Fibroblast of lung (primary cell): Measurements from ENCODE around the gene TP53RK.

Experiments used
- EZH2 ChIP-seq: IDR thresholded peaks from 2 replicates; pipeline ENCODE4 v1.5.1; 2012; ENCODE audit warnings: low read length, control low read depth, mild to moderate bottlenecking; ENCODE audit errors: missing control alignments
- TF ChIP-seq, protein P1 (sequence below), 2 donors: IDR thresholded peaks in 1 of 2; conservative IDR thresholded peaks in 1 of 2; 1 replicate in 1 of 2; 2 replicates in 1 of 2; pipeline ENCODE4 v1.5.1; 2011 to 2012; ENCODE audit warnings: low read length in 2 of 2, control low read depth in 1 of 2, inconsistent platforms in 1 of 2, low read depth in 1 of 2, mild to moderate bottlenecking in 1 of 2

GRCh38 chr20:46660487-46660886 lies 28.8 kb downstream of the TP53RK start:
- TF ChIP-seq, protein P1, sequence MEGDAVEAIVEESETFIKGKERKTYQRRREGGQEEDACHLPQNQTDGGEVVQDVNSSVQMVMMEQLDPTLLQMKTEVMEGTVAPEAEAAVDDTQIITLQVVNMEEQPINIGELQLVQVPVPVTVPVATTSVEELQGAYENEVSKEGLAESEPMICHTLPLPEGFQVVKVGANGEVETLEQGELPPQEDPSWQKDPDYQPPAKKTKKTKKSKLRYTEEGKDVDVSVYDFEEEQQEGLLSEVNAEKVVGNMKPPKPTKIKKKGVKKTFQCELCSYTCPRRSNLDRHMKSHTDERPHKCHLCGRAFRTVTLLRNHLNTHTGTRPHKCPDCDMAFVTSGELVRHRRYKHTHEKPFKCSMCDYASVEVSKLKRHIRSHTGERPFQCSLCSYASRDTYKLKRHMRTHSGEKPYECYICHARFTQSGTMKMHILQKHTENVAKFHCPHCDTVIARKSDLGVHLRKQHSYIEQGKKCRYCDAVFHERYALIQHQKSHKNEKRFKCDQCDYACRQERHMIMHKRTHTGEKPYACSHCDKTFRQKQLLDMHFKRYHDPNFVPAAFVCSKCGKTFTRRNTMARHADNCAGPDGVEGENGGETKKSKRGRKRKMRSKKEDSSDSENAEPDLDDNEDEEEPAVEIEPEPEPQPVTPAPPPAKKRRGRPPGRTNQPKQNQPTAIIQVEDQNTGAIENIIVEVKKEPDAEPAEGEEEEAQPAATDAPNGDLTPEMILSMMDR (conservative IDR thresholded peaks at IDR 0.05 in 1 of 2, IDR thresholded peaks at IDR 0.05 in 1 of 2; ENCODE audit: low read depth in 1 of 2, low read length in 2 of 2), result no peak
- no peak for TF ChIP-seq EZH2
